ENCODE data around the gene ELOVL3.

DNA sequence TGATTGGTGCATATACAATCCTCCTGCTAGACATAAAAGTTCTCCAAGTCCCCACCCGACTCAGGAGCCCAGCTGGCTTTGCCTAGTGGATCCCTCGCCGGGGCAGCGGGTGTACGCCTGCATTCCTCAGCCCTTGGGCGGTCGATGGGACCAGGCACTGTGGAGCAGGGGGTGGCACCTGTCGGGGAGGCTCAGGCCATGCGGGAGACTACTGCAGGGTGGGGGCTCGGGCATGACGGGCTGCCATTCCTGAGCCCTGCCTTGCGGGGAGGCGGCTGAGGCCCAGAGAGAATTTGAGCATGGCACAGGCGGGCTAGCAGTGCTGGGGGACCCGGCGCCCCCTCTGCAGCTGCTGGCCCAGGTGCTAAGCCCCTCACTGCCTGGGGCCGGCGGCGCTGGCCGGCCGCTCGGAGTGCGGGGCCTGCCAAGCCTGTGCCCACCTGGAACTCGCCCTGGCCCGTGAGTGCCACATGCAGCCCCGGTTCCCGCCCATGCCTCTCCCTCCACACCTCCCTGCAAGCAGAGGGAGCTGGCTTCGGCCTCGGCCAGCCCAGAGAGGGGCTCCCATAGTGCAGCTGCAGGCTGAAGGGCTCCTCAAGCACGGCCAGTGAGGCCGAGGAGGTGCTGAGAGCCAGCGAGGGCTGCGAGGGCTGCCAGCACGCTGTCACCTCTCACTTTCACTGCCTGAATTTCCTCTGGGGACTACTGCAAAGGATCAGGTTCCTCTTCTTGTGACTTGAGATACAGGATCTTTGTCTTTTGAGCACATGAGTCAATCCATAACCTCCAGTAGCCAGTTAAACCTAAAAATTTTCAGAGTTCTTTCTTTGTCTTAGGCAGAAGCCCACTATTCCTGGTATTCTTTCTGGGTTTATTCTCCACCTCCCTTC lies 25.1 kb upstream of the ELOVL3 start:
- TF ChIP-seq CTCF (conservative IDR thresholded peaks at IDR 0.05; ENCODE audit: low read length) = no peak
- TF ChIP-seq EZH2phosphoT487 (IDR thresholded peaks at IDR 0.05; ENCODE audit: borderline replicate concordance, low read depth, low read length) = no peak

Data from OCI-LY7 (cell line).